Left ventricle myocardium inferior (tissue), 1 donor: ENCODE measurements around the gene TMEM132D. TPM values are rescaled to one million over a fixed set of nuclear protein-coding genes. Genes with fewer than 3 reads are reported as not detected.

Experiments used
- DNase-seq: peaks from one replicate; pipeline ENCODE4 v3.0.0-alpha.2; 2020
- H3K27ac ChIP-seq: fragments of 200-600 bp; replicated peaks from 2 replicates; pipeline ENCODE4 v1.8.0; 2021
- H3K27me3 ChIP-seq: fragments of 200-600 bp; 2 replicates; pipeline ENCODE4 v1.8.0; 2021; ENCODE audit warnings: low read depth
- H3K36me3 ChIP-seq: fragments of 200-600 bp; 2 replicates; pipeline ENCODE4 v1.8.0; 2021
- H3K4me1 ChIP-seq: fragments of 200-600 bp; 2 replicates; pipeline ENCODE4 v1.8.0; 2021
- H3K4me3 ChIP-seq: fragments of 200-600 bp; 2 replicates; pipeline ENCODE4 v1.8.0; 2021; ENCODE audit warnings: mild to moderate bottlenecking, moderate library complexity
- H3K9me3 ChIP-seq: fragments of 200-600 bp; replicated peaks from 2 replicates; pipeline ENCODE4 v1.8.0; 2021
- CTCF ChIP-seq: fragments of 200-600 bp; IDR thresholded peaks from 2 replicates; pipeline ENCODE4 v1.8.0; 2021; ENCODE audit warnings: antibody characterized with exemption, mild to moderate bottlenecking, borderline replicate concordance
- intact Hi-C: fragments of 100-400 bp; cut with micrococcal nuclease; formaldehyde crosslinking; loops from one replicate; pipeline ENCODE4 v1.11.0; 2022
- total RNA-seq: library from RNA; stranded (reverse); fragmentation: NEBNext Ultra II Directional; extraction: Animal tissue kit (Norgen Biotek cat#: 25700); gene quantifications from one replicate; pipeline ENCODE4 v1.2.1, GENCODE V29; 2021
- donor health status: DM: no; HTN: yes; CAD: no; lungs with severe emphysema.

Gene TMEM132D
- total RNA-seq, 1 donor from 2014 or later, result not detected

- no peaks in the 10 kb centered on the region for H3K9me3 ChIP-seq
- peaks cover 58% of the 10 kb centered on the region for H3K27me3 ChIP-seq
- H3K4me3 ChIP-seq, result no peak overlapping the region
- no peaks in the 10 kb centered on the region for H3K36me3 ChIP-seq
- no peak overlapping the region for H3K27ac ChIP-seq
- no peaks in the 10 kb centered on the region for H3K4me1 ChIP-seq
- no peak for DNase-seq
- intact Hi-C loops, result loop anchor here (2.0 kb wide), 1 partner anchor 61 kb away; no protein-coding TSS in a partner anchor
- no peak for TF ChIP-seq CTCF
These were observed 830.5 kb downstream of the TMEM132D start for GRCh38 chr12:129073157-129073915.

GRCh38 chr12:129071362-129071761 lies 832.5 kb downstream of the TMEM132D start:
- DNase-seq, result no peak
- Histone ChIP-seq H3K9me3 (no peaks in the 10 kb centered on the region), H3K4me3 (no peak overlapping the region)

GRCh38 chr12:129069886-129070285 lies 833.9 kb downstream of the TMEM132D start:
- Histone ChIP-seq H3K36me3 (no peaks in the 10 kb centered on the region), H3K9me3 (no peaks in the 10 kb centered on the region), H3K4me3 (no peak overlapping the region), H3K27ac (no peak overlapping the region), H3K4me1 (no peaks in the 10 kb centered on the region), H3K27me3 (peaks cover 44% of the 10 kb centered on the region)
- no peak for DNase-seq
- intact Hi-C loops, result no loop called here
- TF ChIP-seq CTCF, result no peak

More at GRCh38 chr12:129071362-129071761, 832.5 kb downstream of the TMEM132D start:
- Histone ChIP-seq H3K36me3 (no peaks in the 10 kb centered on the region), H3K27ac (no peak overlapping the region), H3K4me1 (no peaks in the 10 kb centered on the region), H3K27me3 (peaks cover 50% of the 10 kb centered on the region)
- intact Hi-C loops, result no loop called here
- no peak for TF ChIP-seq CTCF

GRCh38 chr12:129068684-129069083 lies 835.1 kb downstream of the TMEM132D start:
- intact Hi-C loops, result no loop called here
- H3K4me3 ChIP-seq, result no peak overlapping the region
- no peaks in the 10 kb centered on the region for H3K36me3 ChIP-seq
- H3K9me3 ChIP-seq, result no peaks in the 10 kb centered on the region
- no peak for TF ChIP-seq CTCF
- H3K27ac ChIP-seq, result no peak overlapping the region
- no peak for DNase-seq
- peaks cover 51% of the 10 kb centered on the region for H3K27me3 ChIP-seq
- no peaks in the 10 kb centered on the region for H3K4me1 ChIP-seq

- no peaks in the 10 kb centered on the region for H3K4me1 ChIP-seq
- no peak overlapping the region for H3K4me3 ChIP-seq
- H3K9me3 ChIP-seq, result no peaks in the 10 kb centered on the region
- intact Hi-C loops, result no loop called here
- TF ChIP-seq CTCF, result no peak
- H3K27me3 ChIP-seq, result peaks cover 54% of the 10 kb centered on the region
- no peak overlapping the region for H3K27ac ChIP-seq
- no peaks in the 10 kb centered on the region for H3K36me3 ChIP-seq
- DNase-seq, result no peak
These were observed 836.3 kb downstream of the TMEM132D start for GRCh38 chr12:129067491-129067890.
